ENCODE results near the gene LHX3. TPM values are rescaled to one million over a fixed set of nuclear protein-coding genes. Genes with fewer than 3 reads are reported as not detected.

Gene LHX3
- total RNA-seq: not detected

GRCh38 chr9:136204838-136205706, at the start of gene LHX3:
Gene LHX3 (minus strand): TSS chr9:136205128. CDS start chr9:136205012, 116 bp downstream.
- DNase-seq (ENCODE audit: low spot score) (no peak), ATAC-seq (no peak)
- intact Hi-C loops (cut with DNase I): no loop called here

- ATAC-seq: no peak
- intact Hi-C loops (cut with DNase I): no loop called here
- no peak for DNase-seq (ENCODE audit: low spot score)
These were observed 48.6 kb upstream of the LHX3 start for GRCh38 chr9:136253246-136254130.

GRCh38 chr9:136252846-136253245, 47.9 kb upstream of the LHX3 start:
- ATAC-seq: no peak
- intact Hi-C loops (cut with DNase I): no loop called here
- DNase-seq (ENCODE audit: low spot score): no peak

- DNase-seq (ENCODE audit: low spot score) (no peak), ATAC-seq (no peak)
- intact Hi-C loops (cut with DNase I): no loop called here
These were observed 47.4 kb upstream of the LHX3 start for GRCh38 chr9:136252281-136252680.

GRCh38 chr9:136251264-136252115, 46.6 kb upstream of the LHX3 start:
- DNase-seq (ENCODE audit: low spot score): no peak
- intact Hi-C loops (cut with DNase I): no loop called here
- ATAC-seq: no peak

GRCh38 chr9:136250676-136251075, 45.7 kb upstream of the LHX3 start:
- no peak for ATAC-seq
- intact Hi-C loops (cut with DNase I): no loop called here

GRCh38 chr9:136249877-136250559, 45.1 kb upstream of the LHX3 start:
- no peak for ATAC-seq
- no peak for DNase-seq (ENCODE audit: low spot score)
- intact Hi-C loops (cut with DNase I): no loop called here

More at GRCh38 chr9:136250676-136251075, 45.7 kb upstream of the LHX3 start:
- DNase-seq (ENCODE audit: low spot score): no peak

GRCh38 chr9:136248951-136249876, 44.3 kb upstream of the LHX3 start:
- intact Hi-C loops (cut with DNase I): no loop called here
- no peak for DNase-seq (ENCODE audit: low spot score)
- ATAC-seq: no peak

- intact Hi-C loops (cut with DNase I): no loop called here
- no peak for ATAC-seq
- no peak for DNase-seq (ENCODE audit: low spot score)
These were observed 43.2 kb upstream of the LHX3 start for GRCh38 chr9:136247947-136248637.

- intact Hi-C loops (cut with DNase I): no loop called here
- DNase-seq (ENCODE audit: low spot score) (no peak), ATAC-seq (no peak)
These were observed 42.6 kb upstream of the LHX3 start for GRCh38 chr9:136247551-136247916.

GRCh38 chr9:136246849-136247550, 42.1 kb upstream of the LHX3 start:
- ATAC-seq: no peak
- intact Hi-C loops (cut with DNase I): no loop called here
- DNase-seq (ENCODE audit: low spot score): no peak

GRCh38 chr9:136245219-136246150, 40.6 kb upstream of the LHX3 start, which contains the start of gene QSOX2:
Gene QSOX2 (minus strand): TSS chr9:136245812. CDS start chr9:136245803, 9 bp downstream.
- ATAC-seq (peak; percentile 92), DNase-seq (ENCODE audit: low spot score) (peak; percentile 90)
- intact Hi-C loops (cut with DNase I): no loop called here

GRCh38 chr9:136244969-136245218, 40.0 kb upstream of the LHX3 start:
- ATAC-seq (no peak), DNase-seq (ENCODE audit: low spot score) (no peak)
- intact Hi-C loops (cut with DNase I): no loop called here

GRCh38 chr9:136244122-136244968, 39.4 kb upstream of the LHX3 start:
- ATAC-seq (no peak), DNase-seq (ENCODE audit: low spot score) (no peak)
- intact Hi-C loops (cut with DNase I): no loop called here

GRCh38 chr9:136243631-136244030, 38.7 kb upstream of the LHX3 start:
- intact Hi-C loops (cut with DNase I): no loop called here
- DNase-seq (ENCODE audit: low spot score): no peak
- no peak for ATAC-seq

Data from sciatic nerve (tissue), 2 donors.